Raji (cell line): ENCODE results near the gene TBX19.

ENCODE experiments used
- POLR2A ChIP-seq: IDR thresholded peaks from 2 replicates; pipeline ENCODE4 v1.6.1; 2011; ENCODE audit warnings: low read depth, low read length, control low read depth; ENCODE audit not compliant: insufficient read depth

TBX19 gene

DNA sequence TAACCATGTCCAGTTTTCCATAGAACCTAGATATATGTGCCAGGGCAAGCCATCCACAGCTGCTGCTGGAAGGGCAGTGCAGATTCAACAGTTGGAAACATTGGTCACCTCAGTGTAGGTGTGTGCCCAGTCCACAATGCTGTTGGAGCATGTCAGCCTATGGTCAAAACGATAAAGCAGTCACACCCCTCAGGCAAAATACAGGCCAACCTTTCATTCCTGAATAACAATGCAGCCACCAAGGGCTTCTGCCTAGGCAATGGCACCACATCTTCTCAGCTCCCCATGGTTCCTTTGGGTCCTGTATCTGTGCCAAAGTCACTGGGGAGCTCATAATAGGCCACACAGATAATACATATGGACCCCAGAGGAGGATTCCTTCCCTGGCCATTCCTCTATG lies 15.1 kb upstream of the TBX19 start:
- no peak for TF ChIP-seq POLR2A

DNA sequence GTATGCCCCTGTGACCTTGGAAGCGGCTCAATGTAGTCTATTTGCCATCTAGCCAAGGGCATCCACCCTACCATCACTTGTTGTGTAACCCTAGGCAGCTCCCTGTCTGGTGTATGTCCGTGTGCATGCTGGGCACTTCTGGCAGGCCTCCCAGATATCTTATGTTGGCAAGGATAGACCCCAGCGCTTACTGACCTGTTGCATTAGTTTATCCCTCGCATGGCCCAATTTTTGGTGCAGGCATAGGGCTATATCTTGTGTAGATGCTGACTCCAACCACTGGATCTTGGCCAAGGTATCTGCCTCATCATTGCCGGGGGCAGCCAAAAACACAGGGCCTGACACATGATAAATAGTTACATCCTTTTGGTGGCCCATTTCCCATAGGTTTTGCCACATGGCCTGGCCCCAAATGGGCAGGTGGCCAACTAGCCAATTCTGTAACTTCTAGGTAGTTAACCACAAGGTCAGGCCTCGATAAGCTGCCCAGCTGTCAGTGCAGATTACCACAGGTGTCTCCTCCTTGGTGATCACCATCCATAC lies 14.0 kb upstream of the TBX19 start:
- no peak for TF ChIP-seq POLR2A

DNA sequence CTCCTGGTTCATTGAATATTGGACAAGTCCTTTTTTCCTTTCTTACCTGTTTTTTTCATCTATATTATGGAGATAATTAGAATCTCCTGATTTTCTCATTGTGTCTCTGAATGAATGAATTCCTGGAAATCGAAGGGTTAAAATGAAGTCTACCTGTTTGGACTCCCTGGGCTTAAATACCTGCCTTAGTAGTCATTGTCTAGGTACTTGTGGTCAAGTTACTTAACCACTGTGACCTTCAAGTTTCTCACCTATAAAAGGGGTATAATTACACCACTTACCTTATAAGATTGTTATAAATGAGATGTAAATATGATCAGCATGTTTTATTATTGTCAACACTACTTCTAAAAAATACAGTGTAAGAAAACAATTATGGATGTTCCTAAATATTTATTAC lies 9.0 kb upstream of the TBX19 start:
- TF ChIP-seq POLR2A: no peak

DNA sequence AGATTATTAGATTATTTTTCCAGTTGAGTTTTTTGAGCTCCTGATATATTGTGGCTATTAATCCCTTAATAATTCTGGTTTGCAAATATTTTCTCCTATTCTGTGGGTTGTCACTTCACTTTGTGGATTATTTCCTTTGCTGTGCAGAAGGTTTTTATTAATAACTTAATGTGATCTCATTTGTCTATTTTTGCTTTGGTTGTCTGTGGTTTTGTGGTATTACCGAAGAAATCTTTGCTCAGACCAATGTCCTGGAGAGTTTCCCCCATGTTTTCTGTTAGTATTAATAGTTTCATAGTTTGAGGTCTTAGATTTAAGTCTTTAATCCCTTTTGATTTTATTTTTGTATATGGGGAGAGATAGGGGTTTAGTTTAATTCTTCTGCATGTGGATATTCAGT lies 7.1 kb upstream of the TBX19 start:
- no peak for TF ChIP-seq POLR2A

DNA sequence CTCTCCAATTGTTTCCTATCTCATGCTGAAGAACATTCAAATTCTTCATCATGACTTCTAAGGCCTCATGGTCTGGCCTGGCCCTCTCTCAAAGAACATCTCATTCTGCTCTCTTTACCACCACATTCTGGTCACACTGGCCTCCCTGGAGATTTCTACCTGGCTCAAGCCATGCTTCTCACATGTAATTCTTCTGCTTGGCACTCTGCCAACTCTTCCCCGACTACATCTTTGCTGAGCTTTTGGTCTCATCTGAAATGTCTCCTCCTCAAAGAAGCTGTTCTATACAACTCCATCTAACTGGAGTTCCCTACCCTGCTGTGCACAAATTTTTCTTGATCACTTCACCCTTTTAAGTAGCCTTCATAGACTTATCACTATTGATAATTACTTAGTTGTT lies 1.4 kb upstream of the TBX19 start:
- no peak for TF ChIP-seq POLR2A

DNA sequence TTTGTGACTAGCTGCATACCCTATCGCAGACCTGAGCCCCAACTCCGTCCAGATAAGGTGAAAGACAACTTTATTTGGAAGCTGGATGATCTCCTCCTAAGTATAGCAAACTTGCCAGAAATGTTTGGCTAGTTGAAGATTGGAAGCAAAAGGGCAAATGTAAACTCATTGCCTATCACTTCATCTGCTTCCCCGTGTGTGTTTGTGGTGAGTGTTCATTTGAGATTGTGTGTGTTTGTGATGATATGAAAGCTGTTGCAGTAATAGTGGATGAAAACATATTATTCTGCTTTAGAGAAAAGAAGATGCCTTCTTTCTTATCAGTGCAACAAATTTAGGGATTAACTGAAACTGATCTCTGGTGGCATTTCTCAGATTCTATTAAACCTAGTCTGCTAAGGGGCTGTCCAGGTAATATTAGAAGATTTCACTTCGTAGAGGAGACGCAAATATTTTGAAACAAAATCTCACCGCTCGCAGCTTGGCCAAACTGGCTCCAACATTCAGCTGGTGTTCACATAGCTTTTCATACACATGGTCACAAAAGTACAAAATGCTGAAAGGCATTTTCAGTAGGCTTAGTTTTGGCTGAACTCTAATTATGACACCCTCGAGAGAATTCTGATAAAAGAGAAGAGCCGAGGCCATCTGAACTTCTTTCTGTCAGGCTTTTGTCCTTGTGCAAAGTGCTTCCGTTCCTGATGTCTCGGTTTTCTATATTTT lies 1.1 kb downstream of the TBX19 start:
- no peak for TF ChIP-seq POLR2A

DNA sequence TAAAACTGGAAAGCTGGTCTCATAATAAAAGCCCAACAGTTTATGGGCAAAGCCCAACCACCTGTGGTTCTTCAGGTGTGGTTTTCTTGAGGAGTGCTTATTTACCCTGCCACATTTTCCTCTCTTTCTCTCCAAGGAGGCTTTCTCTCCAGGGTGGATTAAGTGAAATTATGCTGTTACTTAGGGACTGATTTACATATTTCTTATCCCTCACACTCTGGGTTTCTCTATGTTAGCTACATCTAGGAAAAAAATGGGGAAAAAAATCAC lies 4.8 kb downstream of the TBX19 start:
- no peak for TF ChIP-seq POLR2A

DNA sequence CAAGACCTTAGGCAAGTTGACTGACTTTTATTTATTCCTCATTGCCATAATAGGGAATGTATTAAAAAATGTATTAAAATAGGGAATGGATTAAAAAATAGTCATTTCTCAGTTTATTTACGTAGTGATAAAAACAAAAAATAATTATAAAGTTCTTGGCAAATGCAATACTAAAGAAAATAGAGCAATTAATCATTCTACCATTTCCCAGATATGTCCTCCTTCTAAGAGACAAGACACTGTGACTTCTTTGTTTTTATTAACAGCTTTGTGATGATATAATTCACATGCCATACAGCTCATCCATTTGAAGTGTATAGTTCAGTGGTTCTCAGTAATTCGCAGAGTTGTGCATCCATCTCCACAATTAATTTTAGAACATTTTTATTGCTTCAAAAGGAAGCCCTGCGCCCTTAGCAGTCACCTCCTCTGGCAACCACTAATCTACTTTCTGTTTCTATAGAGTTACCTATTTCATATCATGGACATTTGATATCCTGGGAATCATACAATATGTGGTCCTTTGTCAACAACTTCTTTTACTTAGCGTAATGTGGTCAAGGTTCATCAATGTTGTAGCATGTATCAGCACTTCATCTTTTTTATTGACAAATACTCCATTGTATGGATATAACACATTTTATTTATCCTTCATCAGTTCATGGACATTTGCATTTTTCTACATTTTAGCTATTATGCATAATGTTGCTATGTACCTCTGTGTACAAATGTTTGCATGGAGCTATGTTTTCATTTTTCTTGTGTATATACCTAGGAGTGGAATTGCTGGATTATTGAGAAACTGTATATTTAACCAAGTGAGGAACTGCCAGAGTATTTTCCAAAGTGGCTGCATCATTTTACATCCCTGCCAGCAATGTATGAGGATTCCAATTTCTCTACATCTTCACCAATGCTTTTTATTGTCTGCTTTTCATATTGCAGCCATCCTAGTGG lies 5.6 kb downstream of the TBX19 start:
- no peak for TF ChIP-seq POLR2A

DNA sequence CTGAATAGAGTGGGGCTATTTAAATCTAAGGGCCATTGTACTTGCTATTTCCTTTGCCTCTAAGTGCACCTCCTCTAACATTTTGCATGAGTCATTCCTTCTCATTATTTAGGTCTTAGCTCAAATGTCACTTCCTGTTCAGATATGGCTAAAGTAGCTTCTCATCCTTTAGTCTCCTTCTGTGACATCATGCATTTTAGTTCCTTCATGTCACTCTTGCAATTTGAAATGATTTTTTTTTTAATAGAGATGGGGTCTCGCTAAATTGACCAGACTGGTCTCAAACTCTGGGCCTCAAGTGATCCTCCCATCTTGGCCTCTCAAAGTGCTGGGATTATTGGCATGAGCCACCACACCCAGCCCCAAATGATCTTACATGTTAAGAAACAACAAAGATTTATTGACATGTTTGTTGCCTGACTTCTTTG lies 6.6 kb downstream of the TBX19 start:
- TF ChIP-seq POLR2A: no peak

DNA sequence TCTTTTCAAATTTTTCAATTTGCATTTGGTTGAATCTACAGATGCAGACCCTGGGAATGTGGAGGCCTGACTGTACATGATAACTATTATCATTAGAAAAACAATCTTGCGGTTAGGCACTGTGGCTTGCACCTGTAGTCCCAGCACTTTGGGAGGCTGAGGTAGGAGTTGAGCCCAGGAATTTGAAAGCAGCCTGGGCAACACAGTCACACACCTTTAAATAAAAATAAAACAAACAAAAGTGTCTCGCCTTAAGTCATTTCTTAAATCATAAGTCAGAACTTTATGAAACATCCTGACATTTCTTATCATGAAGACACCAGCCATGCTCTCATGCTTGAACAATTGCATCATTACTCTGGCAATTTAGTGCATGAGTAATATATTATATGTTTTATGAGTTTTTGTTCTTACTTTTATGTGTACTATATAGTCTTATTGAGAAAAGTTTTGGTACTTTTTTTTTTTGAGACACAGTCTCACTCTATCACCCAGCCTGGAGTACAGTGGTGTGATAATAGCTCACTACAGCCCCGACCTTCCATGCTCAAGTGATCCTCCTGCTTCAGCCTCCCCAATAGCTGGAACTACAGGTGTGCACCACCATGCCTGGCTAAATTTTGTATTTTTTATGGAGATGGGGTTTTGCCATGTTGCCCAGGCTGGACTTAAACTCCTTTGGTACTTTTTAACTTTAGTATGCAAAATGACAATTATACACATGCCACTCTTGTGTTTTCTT lies 7.8 kb downstream of the TBX19 start:
- TF ChIP-seq POLR2A: no peak

DNA sequence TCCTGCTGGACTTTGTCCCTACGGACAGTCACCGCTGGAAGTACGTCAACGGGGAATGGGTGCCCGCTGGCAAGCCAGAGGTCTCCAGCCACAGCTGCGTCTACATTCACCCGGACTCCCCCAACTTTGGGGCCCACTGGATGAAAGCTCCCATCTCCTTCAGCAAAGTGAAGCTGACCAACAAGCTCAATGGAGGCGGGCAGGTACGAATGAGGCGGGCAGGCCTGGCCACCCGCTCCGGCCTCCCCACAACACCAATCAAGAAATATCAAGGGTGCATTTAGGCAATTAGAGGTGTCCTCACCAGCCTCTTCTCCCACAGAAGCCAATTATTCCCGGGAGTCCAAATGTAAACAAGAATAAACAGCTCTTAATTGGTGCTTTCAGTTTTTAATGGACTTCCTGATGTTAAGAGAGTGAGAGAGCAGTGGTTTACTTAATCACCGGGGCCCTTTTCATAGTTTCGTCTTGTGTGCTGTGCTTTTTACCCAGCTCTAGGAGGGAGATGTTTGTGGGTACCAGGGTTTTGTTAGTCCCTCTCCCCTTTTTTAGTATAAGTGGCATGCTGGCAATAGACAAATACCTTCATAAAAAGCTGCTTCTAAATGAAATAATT lies 10.7 kb downstream of the TBX19 start:
- no peak for TF ChIP-seq POLR2A

DNA sequence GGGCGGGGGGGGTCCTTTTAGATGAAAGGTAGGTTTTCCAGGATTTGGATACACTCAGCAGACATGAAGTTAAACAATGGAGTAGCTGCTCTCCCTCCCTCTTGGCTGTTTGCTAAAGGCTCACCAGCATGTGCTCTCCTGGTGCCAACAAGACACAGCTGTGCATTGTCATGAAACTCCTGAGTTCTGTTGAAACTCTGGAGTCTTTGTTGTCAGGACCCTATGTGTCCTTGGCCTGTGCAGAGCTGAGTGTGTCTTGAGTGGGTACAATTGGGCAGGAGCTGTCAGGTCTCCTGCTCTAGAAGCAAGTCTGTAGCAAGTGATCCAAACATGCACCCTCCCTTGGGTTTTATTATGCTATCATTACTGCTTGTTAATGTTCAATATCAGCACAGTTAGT lies 12.7 kb downstream of the TBX19 start:
- TF ChIP-seq POLR2A: no peak

DNA sequence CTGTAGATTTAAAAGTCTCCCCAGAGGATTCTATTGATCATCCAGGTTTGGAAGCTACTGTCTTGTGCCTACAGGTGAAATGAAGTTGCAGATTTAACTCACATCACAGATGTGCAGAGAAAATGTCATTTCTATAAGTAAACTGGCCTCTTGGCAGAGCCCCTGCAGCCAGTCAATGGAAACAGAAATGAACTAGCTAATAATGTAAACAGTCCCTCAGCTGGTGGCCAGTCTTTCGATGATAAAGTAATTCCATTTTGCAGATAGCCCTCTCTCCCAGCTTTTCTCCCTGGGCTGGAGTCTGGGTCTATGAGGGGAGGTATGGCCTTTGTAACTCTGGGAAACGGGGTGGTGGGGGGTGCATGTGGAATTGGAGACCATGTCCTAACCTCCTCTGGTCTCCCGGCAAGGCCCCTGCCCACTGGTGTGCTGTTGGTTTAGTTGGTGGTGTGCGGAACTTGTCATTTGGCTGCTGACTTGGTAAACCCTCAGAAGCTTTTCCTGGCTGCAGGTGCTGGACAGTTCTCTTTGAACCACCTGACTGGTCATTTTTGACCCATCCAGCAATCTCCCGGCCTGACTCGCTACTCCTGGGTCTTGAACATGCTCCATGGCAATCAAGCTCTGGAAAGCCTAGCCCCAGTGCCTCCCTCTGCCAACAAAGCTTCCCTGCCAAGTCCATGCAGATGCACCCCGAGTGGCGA lies 14.9 kb downstream of the TBX19 start:
- no peak for TF ChIP-seq POLR2A

DNA sequence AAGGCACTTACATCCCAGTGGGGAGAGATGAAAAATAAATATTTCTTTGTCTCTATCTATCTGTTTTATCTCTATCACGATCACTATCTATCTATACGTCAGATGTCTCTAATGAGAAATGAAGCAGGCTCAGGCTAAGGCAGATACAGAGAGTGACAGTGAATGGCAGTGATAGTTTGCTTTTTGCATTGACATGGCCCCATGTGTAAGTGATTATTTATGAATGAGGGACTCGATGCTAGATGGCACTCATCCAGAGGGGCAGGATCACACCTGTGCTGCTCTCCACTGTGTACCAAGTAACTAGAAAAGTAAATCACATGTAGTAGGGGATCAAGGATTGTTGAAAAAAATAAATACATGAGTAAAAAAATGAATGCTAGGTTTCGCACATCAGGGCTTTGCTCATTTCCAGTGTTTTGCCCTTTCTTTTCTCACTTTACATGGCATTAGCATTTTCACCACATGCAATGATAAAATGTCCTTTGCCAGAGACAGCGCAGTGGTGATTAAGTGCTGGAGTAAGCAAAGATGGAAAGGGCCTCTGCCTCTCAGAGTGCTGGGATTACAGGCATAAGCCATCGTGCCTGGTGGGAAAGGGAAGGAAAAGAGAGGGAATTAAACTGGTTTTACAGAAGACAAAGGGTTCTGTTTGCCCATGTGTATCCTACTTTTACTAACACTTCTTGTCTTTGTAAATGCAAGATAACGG lies 16.5 kb downstream of the TBX19 start:
- TF ChIP-seq POLR2A: no peak
